H1 (cell line): ENCODE results near the gene MED23. TPM values are rescaled to one million over a fixed set of nuclear protein-coding genes. Genes with fewer than 3 reads are reported as not detected.

ENCODE experiments used
- HDAC2 ChIP-seq, 2 experiments: fragments of 300-600 bp in 1 of 2; sonication (generic) in 1 of 2; IDR thresholded peaks; 2 replicates each; pipeline ENCODE4 v1.6.1; 2011 to 2012; ENCODE audit warnings: low read depth in 2 of 2, low read length in 2 of 2, mild to moderate bottlenecking in 2 of 2, moderate library complexity in 2 of 2, borderline replicate concordance in 1 of 2, inconsistent platforms in 1 of 2
- SAP30 ChIP-seq: fragments of 300-600 bp; sonication (generic); IDR thresholded peaks from 2 replicates; pipeline ENCODE4 v1.7.1; 2012; ENCODE audit warnings: low read length, moderate library complexity, mild to moderate bottlenecking, inconsistent platforms; ENCODE audit not compliant: insufficient read depth, insufficient replicate concordance
- SIN3A ChIP-seq, 2 experiments: IDR thresholded peaks in 1 of 2; conservative IDR thresholded peaks in 1 of 2; 2 replicates each; pipeline ENCODE4 v1.6.1; 2011 to 2012; ENCODE audit warnings: low read length in 2 of 2, improper control_type of control experiment in 1 of 2, low read depth in 1 of 2, mild to moderate bottlenecking in 1 of 2
- TCF12 ChIP-seq: IDR thresholded peaks from 2 replicates; pipeline ENCODE4 v1.6.1; 2011; ENCODE audit warnings: low read depth, mild to moderate bottlenecking, low read length
- polyA plus RNA-seq, 7 experiments: library from polyadenylated mRNA; depleted of rRNA in 3 of 7; stranded (reverse) in 5 of 7; unstranded in 2 of 7; fragments of >200 nt in 5 of 7; fragments of 200-250 nt in 2 of 7; gene quantifications; 1 replicate in 5 of 7; 2 replicates in 1 of 7; 4 replicates in 1 of 7; pipeline versions ENCODE4 v1.2.1 to v1.2.3, GENCODE V29; 2011 to 2013; ENCODE audit warnings: missing spikeins in 2 of 7, mixed read lengths in 2 of 7
- total RNA-seq: library from RNA; stranded (reverse); fragmentation: NEBNext Ultra II Directional; extraction: Animal tissue kit (Norgen Biotek cat#: 25700); gene quantifications from 2 replicates; pipeline ENCODE4 v1.2.1, GENCODE V29; 2021

Gene MED23
- total and polyA plus RNA-seq, 2 of the 8 experiments (the other 6 are each of a cell fraction or from before 2014, with no cell fraction given), result 10.5 to 13.0 TPM

DNA sequence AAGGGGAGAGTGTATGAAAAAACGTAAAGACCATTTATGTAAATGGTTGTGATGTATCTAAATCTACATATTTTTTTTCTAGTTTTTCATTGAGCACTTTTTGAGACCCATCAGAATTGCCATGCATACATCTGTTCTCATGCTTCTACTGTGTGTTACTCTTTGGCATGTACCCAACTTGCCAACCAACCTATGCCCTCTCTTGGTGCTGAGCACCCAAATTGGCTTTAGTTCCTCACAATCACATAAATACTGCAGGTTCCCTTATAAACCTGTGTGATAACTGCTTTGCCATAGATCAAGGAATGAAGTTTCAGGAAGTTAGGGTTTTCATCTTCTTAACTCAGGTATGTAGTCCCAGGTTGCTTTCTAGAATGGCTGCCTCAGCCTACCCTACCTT, 16.9 kb upstream of the MED23 start (continued):
- TF ChIP-seq SAP30 (no peak), SIN3A (conservative IDR thresholded peaks at IDR 0.05 in 1 of 2, IDR thresholded peaks at IDR 0.05 in 1 of 2; ENCODE audit: low read depth in 1 of 2, low read length in 2 of 2) (no peak), HDAC2 (IDR thresholded peaks at IDR 0.05; ENCODE audit: borderline replicate concordance in 1 of 2, low read depth in 2 of 2, low read length in 2 of 2) (no peak), TCF12 (no peak)
